Measurements from ENCODE around the gene TBC1D22A. TPM values are rescaled to one million over a fixed set of nuclear protein-coding genes. Genes with fewer than 3 reads are reported as not detected.

The TBC1D22A gene
- total RNA-seq, 1 donor = 17.7 TPM

DNA sequence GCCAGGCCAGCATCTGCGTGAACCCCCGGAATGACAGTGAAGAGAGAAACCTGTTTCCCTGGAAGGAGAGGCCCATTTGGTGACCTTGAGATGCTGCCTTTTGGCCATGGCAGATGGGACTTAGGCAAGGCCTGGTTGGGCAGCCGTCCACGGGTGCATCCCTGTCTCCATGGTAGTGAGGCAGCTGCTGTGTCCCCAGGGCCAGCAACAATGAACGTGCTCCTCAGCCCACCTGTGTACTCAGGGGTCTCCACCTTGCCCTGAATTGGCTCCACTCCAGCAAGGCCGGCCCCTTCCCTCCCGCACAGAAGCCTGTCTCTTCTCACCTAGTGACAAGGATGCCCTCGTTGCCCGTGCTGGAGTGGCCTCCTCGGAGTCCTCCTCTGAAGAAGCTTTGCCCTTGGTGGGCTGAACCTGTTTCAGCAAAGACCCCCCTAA is 441.1 kb downstream of the TBC1D22A start:
- H3K27me3 ChIP-seq (ENCODE audit: insufficient read depth, low read length) = no peaks in the 10 kb centered on the region
- H3K4me2 ChIP-seq (ENCODE audit: insufficient read depth, low read length) = no peak overlapping the region
- H3K27ac ChIP-seq (ENCODE audit: low read depth, low read length) = no peak overlapping the region
- no peaks in the 10 kb centered on the region for H3K9me3 ChIP-seq (ENCODE audit: low read depth, low read length)
- TF ChIP-seq, protein P1, sequence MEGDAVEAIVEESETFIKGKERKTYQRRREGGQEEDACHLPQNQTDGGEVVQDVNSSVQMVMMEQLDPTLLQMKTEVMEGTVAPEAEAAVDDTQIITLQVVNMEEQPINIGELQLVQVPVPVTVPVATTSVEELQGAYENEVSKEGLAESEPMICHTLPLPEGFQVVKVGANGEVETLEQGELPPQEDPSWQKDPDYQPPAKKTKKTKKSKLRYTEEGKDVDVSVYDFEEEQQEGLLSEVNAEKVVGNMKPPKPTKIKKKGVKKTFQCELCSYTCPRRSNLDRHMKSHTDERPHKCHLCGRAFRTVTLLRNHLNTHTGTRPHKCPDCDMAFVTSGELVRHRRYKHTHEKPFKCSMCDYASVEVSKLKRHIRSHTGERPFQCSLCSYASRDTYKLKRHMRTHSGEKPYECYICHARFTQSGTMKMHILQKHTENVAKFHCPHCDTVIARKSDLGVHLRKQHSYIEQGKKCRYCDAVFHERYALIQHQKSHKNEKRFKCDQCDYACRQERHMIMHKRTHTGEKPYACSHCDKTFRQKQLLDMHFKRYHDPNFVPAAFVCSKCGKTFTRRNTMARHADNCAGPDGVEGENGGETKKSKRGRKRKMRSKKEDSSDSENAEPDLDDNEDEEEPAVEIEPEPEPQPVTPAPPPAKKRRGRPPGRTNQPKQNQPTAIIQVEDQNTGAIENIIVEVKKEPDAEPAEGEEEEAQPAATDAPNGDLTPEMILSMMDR (IDR thresholded peaks at IDR 0.05; ENCODE audit: extremely low read depth, low read depth, low read length) = no peak
- H3K36me3 ChIP-seq (ENCODE audit: insufficient read depth, low read length) = no peaks in the 10 kb centered on the region
- DNase-seq (ENCODE audit: insufficient read length, low spot score, missing footprints) = peak; percentile 63
- no peaks in the 10 kb centered on the region for H3K79me2 ChIP-seq (ENCODE audit: insufficient read depth, low read length)
- H4K20me1 ChIP-seq (ENCODE audit: insufficient read depth, low read length) = no peaks in the 10 kb centered on the region
- no peaks in the 10 kb centered on the region for H3K4me1 ChIP-seq (ENCODE audit: insufficient read depth, low read length)
- H2AFZ ChIP-seq (ENCODE audit: low read length) = no peak overlapping the region
- no peak overlapping the region for H3K4me3 ChIP-seq (ENCODE audit: insufficient read depth, low read length)

- no peak overlapping the region for H3K27ac ChIP-seq (ENCODE audit: low read depth, low read length)
- H3K36me3 ChIP-seq (ENCODE audit: insufficient read depth, low read length) = no peaks in the 10 kb centered on the region
- no peak overlapping the region for H3K4me2 ChIP-seq (ENCODE audit: insufficient read depth, low read length)
- TF ChIP-seq, protein P1 (IDR thresholded peaks at IDR 0.05; ENCODE audit: extremely low read depth, low read depth, low read length) = no peak
- no peaks in the 10 kb centered on the region for H4K20me1 ChIP-seq (ENCODE audit: insufficient read depth, low read length)
- H3K27me3 ChIP-seq (ENCODE audit: insufficient read depth, low read length) = no peaks in the 10 kb centered on the region
- DNase-seq (ENCODE audit: insufficient read length, low spot score, missing footprints) = peak; percentile 57
- no peak overlapping the region for H2AFZ ChIP-seq (ENCODE audit: low read length)
- H3K4me3 ChIP-seq (ENCODE audit: insufficient read depth, low read length) = no peak overlapping the region
- H3K79me2 ChIP-seq (ENCODE audit: insufficient read depth, low read length) = no peaks in the 10 kb centered on the region
- H3K4me1 ChIP-seq (ENCODE audit: insufficient read depth, low read length) = no peaks in the 10 kb centered on the region
- no peaks in the 10 kb centered on the region for H3K9me3 ChIP-seq (ENCODE audit: low read depth, low read length)
Observed at GRCh38 chr22:47204002-47204979, 441.8 kb downstream of the TBC1D22A start.

DNA sequence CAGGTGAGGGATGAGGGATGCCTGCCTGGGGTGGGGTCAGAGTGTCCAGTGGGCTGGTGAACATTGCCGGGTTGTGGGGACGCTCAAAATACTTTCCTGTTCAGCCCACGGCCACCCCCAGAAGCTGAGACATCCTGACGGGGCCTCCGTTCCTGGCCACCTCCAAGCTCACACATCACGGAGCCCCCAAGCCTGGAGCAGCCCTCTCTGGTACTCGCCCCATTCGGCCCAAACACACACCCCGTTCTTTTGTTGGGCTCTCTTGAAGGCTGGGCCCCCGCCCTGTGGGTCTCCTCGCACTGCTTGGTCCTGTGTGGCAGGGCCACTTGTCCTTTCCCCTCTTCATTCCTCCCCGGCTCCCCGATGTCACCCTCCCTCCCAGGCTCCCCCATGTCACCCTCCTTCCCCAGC is 442.6 kb downstream of the TBC1D22A start:
- H3K79me2 ChIP-seq (ENCODE audit: insufficient read depth, low read length) = no peaks in the 10 kb centered on the region
- no peak overlapping the region for H2AFZ ChIP-seq (ENCODE audit: low read length)
- no peaks in the 10 kb centered on the region for H3K9me3 ChIP-seq (ENCODE audit: low read depth, low read length)
- DNase-seq (ENCODE audit: insufficient read length, low spot score, missing footprints) = peak; percentile 76
- TF ChIP-seq, protein P1 (IDR thresholded peaks at IDR 0.05; ENCODE audit: extremely low read depth, low read depth, low read length) = no peak
- no peak overlapping the region for H3K4me3 ChIP-seq (ENCODE audit: insufficient read depth, low read length)
- no peaks in the 10 kb centered on the region for H4K20me1 ChIP-seq (ENCODE audit: insufficient read depth, low read length)
- no peaks in the 10 kb centered on the region for H3K27me3 ChIP-seq (ENCODE audit: insufficient read depth, low read length)
- no peaks in the 10 kb centered on the region for H3K36me3 ChIP-seq (ENCODE audit: insufficient read depth, low read length)
- H3K4me2 ChIP-seq (ENCODE audit: insufficient read depth, low read length) = no peak overlapping the region
- no peaks in the 10 kb centered on the region for H3K4me1 ChIP-seq (ENCODE audit: insufficient read depth, low read length)
- no peak overlapping the region for H3K27ac ChIP-seq (ENCODE audit: low read depth, low read length)

DNA sequence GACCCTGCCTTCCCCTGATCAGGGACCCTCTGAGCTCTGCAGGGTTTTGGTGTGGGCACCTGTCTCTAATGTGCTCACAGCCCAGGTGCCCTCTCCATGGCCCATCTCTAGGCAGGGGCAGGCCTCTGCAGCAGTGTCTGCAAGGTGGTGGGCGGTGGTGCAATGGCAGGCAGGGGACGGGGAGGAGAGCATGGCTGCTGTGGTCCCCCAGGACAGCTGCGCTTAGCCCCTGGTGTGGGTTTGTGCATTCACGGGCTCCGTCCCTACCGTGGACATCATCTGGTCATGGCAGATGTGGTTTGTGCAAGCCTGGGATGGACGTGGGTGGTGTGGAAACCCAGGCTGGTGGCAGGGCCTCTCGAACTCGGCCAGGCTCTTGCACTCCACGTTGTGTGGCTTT is 443.1 kb downstream of the TBC1D22A start:
- no peak overlapping the region for H2AFZ ChIP-seq (ENCODE audit: low read length)

More for the DNA sequence above, 443.1 kb downstream of the TBC1D22A start:
- Histone ChIP-seq H3K4me3 (ENCODE audit: insufficient read depth, low read length) (no peak overlapping the region), H3K9me3 (ENCODE audit: low read depth, low read length) (no peaks in the 10 kb centered on the region), H4K20me1 (ENCODE audit: insufficient read depth, low read length) (no peaks in the 10 kb centered on the region), H3K4me2 (ENCODE audit: insufficient read depth, low read length) (no peak overlapping the region), H3K36me3 (ENCODE audit: insufficient read depth, low read length) (no peaks in the 10 kb centered on the region), H3K79me2 (ENCODE audit: insufficient read depth, low read length) (no peaks in the 10 kb centered on the region), H3K27me3 (ENCODE audit: insufficient read depth, low read length) (no peaks in the 10 kb centered on the region), H3K4me1 (ENCODE audit: insufficient read depth, low read length) (no peaks in the 10 kb centered on the region), H3K27ac (ENCODE audit: low read depth, low read length) (no peak overlapping the region)
- TF ChIP-seq, protein P1 (IDR thresholded peaks at IDR 0.05; ENCODE audit: extremely low read depth, low read depth, low read length) = no peak
- DNase-seq (ENCODE audit: insufficient read length, low spot score, missing footprints) = peak; percentile 68

Data from osteoblast (primary cell).